HCEC 1CT (cell line): ENCODE data around the gene FBXO10.
"Not testable (repeated sequence)": the region's sequence is repeated elsewhere in the genome, so short reads cannot be mapped to it uniquely, and the experiment has no call there.

Source experiments
- DNase-seq: peaks from one replicate; pipeline ENCODE4 v3.0.0-alpha.2; 2017

FBXO10 gene

DNA sequence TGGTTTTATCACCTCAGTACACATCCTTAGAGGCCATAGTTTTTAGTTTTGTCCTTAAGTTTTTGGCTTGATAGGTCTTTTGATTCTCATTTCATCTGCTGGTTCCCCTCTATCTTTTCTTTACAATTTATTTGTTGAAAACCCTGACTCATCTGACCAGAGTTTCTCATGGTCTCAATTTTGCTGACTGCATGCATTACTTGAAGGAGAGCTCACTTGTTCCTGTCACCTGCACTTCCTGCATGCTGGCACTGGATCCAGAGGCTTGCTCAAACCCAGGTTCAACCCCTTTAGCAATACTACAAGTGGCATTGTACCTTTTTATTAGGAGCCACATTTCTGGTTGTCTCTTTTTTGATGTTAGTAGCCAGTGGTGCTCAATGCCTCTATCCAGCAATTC is 26.7 kb downstream of the FBXO10 start:
- no peak for DNase-seq

DNA sequence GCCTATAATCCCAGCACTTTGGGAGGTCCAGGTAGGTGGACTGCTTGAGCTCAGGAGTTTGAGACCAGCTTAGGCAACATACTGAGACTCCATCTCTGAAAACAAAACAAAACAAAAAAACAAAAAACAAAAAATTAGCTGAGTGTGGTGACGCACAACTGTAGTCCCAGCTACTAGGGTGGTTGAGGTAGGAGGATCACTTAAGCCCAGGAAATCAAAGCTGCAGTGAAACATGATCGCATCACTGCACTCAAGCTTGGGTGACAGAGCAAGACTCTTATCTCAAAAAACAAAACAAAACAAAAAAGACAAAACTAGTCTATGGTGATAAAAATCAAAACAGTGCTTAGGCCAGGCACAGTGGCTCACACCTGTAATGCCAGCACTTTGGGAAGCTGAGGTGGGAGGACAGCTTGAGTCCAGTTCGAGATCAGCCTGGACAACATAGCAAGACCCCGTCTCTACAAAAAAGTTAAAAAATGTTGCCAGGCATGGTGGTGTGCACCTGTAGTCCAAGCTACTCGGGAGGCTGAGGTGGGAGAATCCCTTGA is 28.8 kb downstream of the FBXO10 start:
- DNase-seq, result no peak

DNA sequence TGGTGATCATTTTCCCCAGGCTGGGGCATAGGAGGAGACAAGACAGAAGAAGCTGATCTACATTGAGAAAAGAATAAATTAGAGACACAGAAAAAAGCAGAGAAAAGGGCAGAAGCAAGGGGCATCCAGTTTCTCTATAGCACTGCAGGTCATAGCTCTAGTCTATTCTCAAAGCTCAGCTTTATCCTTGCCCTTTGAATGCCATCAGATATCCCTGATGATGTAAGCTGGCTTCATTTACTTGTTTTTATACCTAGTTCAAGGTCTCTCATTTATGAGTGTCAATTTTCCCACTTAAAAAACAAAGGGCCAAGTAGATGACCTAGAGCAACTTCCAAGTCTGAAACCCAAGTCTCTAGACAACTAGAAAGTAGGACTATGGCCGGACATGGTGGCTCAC is 32.7 kb downstream of the FBXO10 start:
- DNase-seq, result no peak

DNA sequence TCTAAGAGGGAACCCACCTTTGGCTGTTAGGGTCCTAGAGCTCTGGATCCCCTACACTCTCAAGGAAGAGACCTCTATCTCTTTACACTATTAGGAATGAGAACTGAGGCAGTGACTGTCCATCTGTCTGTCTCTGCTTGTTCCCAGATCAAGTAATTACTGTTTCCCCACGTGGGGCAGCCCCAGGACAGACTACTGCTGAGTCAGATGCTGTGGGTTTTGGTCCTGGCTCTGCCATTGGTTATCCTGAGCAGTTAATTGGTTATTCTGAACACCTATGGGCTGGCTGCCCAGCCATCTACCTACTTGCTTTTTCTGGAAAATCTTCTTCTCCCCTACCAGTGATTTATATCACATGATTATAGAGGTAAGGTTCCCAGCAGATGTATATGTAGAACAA is 33.3 kb downstream of the FBXO10 start:
- no peak for DNase-seq

DNA sequence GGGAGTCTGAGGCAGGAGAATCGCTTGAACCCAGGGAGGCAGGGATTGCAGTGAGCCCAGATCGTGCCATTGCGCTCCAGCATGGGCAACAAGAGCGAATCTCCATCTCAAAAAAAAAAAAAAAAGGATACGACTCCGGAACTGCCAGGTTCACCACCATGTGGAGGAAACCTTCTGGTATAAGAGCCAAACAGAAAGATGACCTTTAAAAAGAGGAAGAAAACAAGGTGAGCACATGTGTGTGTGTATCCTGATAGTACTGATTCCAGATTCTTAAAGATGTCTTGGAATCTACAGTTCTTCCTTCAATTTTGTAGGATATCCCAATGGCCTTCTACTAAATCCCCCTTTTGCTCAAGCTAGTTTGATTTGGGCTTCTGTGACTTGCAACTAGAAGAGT is 33.7 kb downstream of the FBXO10 start:
- no peak for DNase-seq

DNA sequence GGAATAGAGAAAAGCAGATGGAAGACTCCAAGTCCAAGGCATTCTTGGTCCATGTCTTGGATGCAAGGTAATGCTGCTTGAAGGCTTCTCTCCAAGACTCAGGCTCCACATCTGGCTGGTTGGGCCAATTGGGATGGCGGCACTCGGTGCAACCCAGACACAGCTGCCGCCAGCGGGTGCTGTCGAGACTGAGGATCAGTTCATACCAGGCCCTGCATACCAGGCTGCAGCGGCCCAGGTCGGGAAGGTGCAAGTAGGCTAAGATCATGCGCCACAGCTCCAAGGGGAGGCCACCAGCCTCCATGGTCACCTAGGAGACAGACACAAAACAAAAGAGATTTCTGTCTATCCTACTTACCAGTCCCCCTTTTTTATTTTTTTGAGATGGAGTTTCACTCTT is 34.7 kb downstream of the FBXO10 start:
- no peak for DNase-seq

DNA sequence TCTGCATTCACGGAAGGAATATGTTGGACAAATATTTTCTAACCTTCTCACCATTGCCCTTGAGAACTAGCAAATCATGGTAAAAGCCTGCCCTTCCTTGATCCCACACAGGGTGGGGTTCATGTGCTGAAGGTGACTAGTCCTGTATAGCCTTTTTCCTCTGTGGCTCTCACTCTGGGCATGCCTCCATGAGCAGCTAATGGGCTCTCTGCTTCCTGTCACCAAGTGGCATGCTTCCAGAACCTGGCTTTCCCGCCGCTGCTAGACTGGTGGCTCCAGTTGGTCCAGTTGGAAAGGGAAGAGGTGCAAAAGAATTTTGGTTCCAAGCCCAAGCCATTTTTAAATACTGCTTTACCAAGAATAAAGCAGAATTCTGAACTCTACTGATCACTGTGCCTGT is 35.5 kb downstream of the FBXO10 start:
- no peak for DNase-seq

DNA sequence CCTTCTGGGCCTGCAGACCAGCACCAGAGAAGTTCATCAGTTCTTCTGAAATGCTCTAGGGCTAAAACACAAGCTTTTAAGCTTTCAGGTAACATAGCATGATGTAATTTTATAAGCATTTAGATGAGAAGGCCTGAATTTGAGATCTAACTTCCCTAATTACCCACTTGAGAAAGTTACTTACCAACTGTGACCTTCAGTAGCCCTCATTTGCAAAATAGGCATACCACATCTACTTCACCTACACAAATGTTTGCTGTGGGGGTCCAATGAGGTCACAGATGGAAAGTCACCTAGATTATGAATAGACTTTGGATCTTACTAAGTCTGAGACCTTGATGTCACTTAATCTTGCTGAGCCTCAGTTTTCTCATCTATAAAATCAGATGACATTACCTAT is 36.5 kb downstream of the FBXO10 start:
- DNase-seq, result no peak

DNA sequence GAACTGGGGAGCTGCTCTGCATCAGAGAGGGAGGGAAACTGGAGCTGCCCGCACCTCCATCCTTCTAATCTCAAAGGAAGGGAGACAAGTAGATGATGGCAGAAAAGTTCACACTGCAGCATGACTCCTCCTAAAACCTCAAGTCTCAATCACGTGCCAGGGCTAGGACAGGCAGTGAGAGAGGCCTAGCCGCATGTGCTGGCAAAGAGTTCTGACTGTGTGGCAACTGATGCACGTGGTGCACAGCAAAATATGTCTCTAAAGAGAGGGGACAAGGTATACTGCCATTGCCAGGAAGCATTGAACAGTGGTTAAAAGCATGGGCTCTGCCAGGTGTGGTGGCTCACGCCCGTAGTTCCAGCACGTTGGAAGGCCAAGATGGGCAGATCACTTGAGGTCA is 38.1 kb downstream of the FBXO10 start:
- no peak for DNase-seq

DNA sequence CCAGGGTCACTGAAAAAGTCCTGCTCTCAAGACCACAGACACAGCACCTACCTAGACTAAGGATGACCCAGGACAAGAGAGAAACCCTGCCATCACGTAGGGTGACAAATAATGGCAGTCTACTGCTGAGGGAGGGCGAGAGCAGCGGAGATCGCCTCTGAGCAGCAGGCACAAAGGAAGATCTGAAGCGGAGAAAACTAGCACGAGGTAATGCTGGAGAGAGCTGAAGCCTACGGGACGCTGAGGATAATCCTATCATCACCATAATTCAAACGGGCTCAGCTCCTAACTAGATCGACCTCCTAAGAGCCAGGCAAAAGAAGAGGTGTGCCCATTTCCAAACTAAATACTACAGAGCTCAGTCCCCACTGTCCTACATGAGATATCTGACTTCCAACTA is 41.3 kb downstream of the FBXO10 start:
- DNase-seq, result no peak

DNA sequence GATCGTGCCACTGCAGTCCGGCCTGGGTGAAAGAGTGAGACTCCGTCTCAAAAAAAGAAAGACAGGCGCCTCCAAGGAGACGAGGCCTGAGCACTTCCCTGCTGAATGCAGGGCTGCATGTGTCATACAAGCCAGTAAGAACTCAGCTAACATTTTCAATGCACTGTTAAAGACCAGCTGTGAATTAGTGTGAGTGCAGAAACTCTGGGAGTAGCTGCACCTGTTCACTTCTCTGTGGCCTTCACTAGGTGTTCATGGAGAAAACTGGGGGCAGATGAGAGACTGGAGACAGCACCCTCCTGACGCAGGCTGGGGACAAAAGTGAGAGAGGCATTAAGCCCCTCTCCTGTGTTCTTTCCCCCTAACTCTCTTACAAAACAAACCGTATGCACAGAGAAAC is 41.8 kb downstream of the FBXO10 start:
- no peak for DNase-seq

DNA sequence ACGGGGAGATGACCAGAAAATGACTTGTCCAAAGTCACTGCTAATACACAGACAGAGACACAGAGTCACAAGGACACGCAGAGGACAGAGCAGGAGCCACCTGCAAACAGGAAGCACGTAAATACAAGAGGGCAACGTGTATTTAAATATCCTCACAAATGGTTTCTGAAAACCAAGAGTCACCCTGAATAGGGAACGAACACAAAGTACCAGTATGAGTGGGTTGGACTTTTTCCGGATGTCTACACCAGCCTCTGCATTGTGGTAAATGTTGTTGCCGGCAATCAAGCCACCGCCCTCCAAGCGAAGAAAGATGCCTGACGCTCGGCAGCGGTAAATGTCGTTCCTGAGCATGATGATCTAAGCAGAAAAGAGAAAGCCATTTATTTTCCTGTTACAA is 44.5 kb downstream of the FBXO10 start:
- no peak for DNase-seq

DNA sequence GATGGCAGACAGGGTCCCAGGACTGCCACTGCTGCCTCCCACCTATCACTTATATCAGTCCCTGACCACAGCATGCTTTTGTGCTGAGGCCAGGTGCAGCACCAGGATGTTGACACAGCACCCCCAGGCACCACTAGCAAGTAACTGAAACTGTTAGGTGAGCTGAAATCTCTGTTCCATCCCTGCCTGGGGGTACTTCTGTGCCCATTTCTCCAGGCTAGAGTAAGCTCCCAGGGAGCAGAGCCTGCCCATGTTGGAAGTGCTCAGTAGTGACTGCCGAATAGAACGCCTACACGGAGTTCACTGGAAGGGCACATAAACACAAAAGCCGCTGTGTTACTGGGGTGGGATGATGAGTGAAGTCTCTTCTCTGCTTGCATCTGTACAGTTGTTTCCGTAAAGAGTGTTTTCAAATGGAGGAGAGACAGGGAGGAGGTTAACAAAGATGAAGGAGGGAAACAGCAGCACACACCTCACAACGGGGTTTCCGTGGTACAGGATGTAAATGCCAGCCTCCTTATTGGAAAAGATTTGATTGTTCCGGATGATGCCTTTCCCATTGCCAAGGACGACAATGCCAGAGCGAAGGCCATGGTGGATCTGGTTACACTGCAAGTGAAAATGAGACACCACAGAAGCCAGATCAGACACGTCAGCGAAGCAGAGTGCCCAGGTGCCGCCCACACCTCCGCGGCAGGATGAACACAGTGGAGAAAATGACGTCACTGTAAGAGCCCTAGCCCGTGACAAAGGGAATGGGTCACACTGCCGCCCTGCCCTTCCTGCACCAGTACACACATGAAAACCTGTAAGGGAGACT is 47.3 kb downstream of the FBXO10 start:
- DNase-seq, result no peak

DNA sequence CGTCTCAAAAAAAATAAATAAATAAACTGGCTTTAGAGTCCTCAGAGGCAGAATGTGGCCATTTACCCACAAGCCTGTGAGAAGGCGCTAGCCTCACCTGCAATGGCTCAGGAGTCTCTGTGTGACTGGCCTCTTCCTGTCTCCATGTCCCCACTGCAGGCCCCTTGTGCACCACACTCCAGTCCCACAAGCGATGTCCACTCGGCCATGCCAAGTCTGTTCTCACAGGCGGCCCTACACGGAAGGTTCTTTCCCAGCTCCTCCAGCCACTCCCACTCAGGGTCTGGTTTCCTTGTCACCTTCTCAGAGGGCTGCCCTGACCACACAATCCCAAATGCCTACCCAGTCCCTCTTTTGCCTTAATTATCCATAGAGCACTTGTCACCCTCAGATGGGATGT is 52.3 kb downstream of the FBXO10 start:
- DNase-seq, result no peak

DNA sequence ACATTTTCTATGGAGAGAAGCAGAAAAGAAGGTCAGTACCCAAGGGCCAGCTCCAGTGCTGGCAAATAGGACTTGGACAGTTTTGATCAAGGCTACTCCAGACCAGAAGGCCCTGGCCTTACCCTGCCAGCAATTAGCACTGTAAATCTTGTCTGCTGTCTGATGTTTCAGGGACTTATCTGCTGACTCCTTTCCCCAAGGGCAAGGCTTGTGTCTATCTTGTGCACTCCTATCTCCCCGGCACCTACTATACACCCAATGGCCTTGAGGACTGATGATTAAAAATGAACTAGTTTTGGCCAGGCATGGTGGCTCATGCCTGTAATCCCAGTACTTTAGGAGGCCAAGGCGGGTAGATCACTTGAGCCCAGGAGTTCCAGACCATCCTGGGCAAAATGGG is 53.2 kb downstream of the FBXO10 start:
- DNase-seq, result no peak

DNA sequence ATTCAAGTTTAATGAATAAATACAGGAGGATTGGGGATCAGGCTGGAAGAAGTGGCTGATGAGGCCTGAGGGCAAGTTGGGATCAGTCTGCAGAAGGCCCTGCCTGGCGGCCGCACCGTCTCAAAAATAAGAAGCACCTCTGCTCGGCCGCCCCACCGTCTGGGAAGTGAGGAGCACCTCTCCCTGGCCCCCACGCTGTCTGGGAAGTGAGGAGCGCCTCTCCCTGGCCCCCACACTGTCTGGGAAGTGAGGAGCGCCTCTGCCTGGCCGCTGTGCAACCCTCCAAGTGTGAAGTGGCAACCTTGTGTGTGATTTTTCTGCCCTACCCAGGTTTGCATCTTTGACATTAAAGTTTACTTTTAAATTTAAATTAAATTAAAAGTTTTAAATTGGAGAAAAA is 55.1 kb downstream of the FBXO10 start:
- no peak for DNase-seq

DNA sequence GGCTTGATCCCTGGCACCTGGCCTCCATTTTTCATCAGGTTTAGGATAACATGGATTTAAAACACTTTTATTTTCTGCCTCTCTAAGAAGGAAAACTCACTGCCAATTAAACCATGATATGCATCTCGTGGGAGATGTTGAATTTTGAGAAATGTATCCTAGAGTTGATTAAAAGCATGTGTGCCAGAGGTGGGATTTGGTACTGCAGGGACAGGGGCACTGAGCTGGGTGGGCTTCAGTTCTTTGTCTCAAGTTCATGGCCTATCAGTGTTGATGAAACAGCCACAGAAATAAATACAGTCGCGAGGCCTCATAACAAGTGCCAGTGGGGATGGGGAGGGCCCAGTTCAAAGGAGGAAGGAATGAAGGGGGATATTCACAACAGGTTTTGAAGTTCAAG is 55.5 kb downstream of the FBXO10 start:
- no peak for DNase-seq

DNA sequence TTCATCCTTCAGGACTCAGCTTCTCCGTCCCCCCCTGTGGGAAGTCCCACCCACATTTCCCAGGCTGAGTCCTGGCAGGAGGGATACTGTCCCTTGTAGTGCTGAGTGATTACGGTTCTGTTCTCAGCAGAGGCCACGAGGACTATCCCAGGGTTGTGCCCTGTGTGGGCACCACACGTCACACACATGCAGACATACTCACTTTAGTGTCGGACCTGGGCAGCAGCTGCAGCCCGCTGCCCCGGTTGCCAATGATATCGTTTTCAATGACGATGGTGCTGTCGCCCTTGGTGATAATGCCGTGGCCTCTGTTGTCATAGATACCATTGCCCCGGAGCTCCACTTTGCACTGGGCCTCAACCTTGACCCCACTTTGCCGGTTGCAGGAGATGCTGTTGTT is 58.3 kb downstream of the FBXO10 start:
- DNase-seq, result no peak

DNA sequence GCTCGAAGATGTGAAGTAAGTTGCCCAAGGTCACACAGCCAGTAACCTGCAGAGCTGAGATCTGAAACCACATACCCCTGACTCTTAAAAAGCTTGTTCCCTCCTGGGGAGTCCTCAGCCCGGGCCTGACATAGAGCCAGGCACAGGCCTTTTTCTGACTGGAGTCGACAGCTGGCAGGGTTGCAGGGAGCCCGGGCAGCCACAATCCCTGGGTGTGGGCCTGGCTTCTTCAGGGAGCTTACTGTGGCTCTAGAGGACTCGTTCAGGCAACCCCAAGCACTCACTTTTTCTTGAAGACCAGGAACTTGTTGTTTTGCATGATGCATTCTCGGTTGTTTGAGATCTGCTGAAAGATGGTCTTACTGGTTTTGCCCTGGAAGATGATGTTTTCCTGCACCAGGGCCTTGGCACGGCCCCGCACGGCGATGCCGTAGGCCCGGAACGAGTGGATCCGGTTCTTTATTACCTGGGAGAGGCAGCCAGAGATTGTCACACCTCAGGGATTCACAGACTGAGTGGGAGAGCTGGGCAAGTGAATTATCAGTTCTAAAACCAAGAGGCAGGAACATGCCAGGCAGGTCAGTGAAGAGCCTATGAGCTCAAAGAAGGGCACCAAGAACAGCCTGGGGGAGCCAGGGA is 60.4 kb downstream of the FBXO10 start:
- DNase-seq, result no peak

DNA sequence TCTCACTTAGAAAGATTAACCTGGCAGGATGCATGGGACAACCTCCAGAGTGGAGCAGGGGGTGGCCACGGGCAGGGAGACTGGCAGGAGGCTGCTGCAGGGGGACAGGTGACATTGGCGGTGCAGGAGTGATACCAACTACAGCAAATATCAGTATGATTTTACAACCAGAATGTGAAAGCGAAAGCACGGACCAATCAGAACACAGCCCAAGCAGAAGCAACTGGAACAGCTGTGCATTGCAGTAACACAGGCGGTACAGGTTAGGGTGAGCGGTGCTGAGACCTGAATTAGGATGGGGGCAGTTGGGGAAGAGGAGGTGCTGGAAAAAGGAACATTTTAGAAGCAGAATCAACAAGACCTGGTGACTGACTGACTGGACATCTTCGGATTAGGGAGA is 61.2 kb downstream of the FBXO10 start:
- DNase-seq, result no peak

DNA sequence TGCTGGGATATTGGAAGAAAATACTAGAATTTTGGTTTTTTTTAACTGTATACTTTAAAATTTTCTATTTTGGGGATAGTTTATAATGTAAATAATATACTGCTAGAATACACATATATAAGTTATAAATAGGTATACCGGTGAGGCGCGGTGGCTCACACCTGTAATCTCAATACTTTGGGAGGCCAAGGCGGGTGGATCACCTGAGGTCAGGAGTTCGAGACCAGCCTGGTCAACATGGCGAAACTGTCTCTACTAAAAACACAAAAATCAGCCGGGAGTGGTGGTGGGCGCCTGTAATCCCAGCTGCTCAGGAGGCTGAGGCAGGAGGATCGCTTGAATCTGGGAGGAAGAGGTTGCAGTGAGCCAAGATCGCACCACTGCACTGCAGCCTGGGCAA is 61.8 kb downstream of the FBXO10 start:
- not testable (repeated sequence) for DNase-seq

DNA sequence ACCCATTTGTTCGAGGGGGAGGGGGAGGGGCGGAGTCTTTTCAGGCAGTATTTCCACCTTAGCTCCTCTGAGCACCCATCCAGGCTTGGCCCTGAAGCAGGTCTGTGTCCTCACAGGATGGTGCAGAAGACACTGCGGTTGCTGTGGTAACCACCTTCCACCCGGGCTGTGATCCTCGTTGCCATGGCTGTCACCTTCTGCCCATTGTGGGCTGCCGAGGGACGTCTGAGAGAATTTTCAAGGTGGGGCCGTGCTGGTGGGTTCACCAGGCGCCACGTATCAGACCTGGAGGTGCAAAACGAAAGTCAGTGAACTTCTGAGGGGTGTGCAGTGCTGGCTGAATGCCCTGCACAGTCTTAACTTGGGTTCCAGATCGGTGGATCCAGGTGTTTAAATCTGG is 63.7 kb downstream of the FBXO10 start:
- DNase-seq, result no peak

DNA sequence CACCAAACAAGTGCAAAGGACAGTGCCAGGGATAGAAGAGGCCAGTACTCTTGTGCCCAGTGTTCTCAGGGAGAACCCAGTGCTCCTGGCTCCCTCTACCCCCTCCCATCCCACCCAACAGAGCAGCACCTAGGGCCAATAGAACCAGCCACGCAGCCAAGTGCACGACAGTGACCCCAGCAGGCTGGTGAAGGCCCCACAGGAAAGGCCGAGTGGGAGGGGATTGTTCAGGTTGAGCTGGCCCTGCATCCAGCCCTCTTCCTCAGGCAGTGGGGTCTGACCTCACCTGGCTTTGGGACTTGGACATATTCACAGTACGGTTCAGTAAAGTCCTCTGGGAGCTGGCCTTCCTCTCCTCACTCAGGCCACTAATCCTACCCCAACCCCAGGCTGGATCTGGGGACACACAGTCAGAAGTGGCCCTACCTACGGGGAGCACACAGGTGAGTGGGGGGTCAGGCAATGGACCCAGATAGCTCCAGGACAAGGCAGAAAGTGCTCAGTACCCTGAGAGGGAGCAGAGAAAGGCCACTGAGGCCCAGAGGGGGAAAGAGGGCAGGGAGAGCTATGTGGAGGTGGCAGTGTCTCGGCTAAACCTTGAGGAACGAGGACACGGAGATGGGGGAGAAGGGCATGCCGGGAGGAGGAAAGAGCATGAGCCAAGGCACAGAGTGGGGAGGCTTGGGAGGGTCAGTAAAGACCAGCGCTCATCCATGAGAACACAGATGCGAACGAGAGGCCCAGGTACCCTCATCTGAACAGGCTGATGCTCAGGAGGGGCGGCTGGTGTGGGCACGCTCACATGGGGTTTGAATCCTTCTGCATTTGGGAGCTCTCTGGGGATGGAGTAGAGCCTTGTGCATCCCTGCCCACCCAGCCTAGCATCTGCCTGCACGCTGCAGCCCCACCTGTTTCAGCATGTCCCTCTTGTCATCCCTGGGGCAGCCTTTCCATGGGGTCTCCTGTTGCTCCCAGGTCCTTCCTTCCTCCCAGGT is 64.9 kb downstream of the FBXO10 start:
- DNase-seq, result no peak
